PC-9 (cell line): ENCODE results near the gene EPHA3. TPM values are rescaled to one million over a fixed set of nuclear protein-coding genes. Genes with fewer than 3 reads are reported as not detected.

Experiments used
- BruUV-seq: library from RNA; stranded (reverse); fragments of 400-500 nt; replicated peaks from 2 replicates; lab custom pipeline; 2021; lab: Mats Ljungman, UMichigan
- CTCF ChIA-PET: fragments of 300-600 bp; sonication (Branson Sonifier 250); formaldehyde crosslinking; loops from one replicate; lab custom pipeline; 2022; ENCODE audit warnings: antibody characterized with exemption; lab: Charles Lee
- POLR2A ChIA-PET: fragments of 300-600 bp; sonication (Branson Sonifier 250); formaldehyde crosslinking; loops from one replicate; lab custom pipeline; 2022; ENCODE audit warnings: antibody characterized with exemption; ENCODE audit not compliant: unreplicated experiment; lab: Charles Lee
- DNase-seq, 2 experiments: peaks; one replicate each; pipeline versions ENCODE4 v3.0.0 to v3.0.0-alpha.2; 2015 to 2022; ENCODE audit warnings: mixed read lengths in 1 of 2
- H2AFZ ChIP-seq: fragments of 200-600 bp; sonication (generic); 2 replicates; pipeline ENCODE4 v1.8.1; 2017; ENCODE audit warnings: antibody characterized with exemption
- H3F3A ChIP-seq: fragments of 200-600 bp; sonication (generic); 2 replicates; pipeline ENCODE4 v1.8.1; 2017; ENCODE audit warnings: antibody characterized with exemption, mild to moderate bottlenecking, low read depth; ENCODE audit not compliant: insufficient read depth
- H3K27ac ChIP-seq: fragments of 200-600 bp; sonication (generic); 2 replicates; pipeline ENCODE4 v1.6.1; 2016; ENCODE audit warnings: mixed run types
- H3K27me3 ChIP-seq: fragments of 200-600 bp; sonication (generic); 2 replicates; pipeline ENCODE4 v1.6.1; 2016; ENCODE audit warnings: low read depth, mixed run types; ENCODE audit not compliant: insufficient read depth
- H3K36me3 ChIP-seq: fragments of 200-600 bp; sonication (generic); 2 replicates; pipeline ENCODE4 v1.6.1; 2016; ENCODE audit warnings: low read depth, mixed run types
- H3K4me1 ChIP-seq: fragments of 200-600 bp; sonication (generic); replicated peaks from 2 replicates; pipeline ENCODE4 v1.6.1; 2016; ENCODE audit warnings: mixed run types; ENCODE audit not compliant: insufficient read depth
- H3K4me2 ChIP-seq: fragments of 200-600 bp; sonication (generic); 2 replicates; pipeline ENCODE4 v1.6.1; 2017; ENCODE audit warnings: mixed run types
- H3K4me3 ChIP-seq: fragments of 200-600 bp; sonication (generic); 2 replicates; pipeline ENCODE4 v1.6.1; 2016; ENCODE audit warnings: mixed run types
- H3K79me2 ChIP-seq: fragments of 200-600 bp; sonication (generic); 2 replicates; pipeline ENCODE4 v1.6.1; 2017; ENCODE audit warnings: low read depth, mixed run types
- H3K9me2 ChIP-seq: fragments of 200-600 bp; sonication (generic); 2 replicates; pipeline ENCODE4 v1.8.1; 2017; ENCODE audit warnings: mild to moderate bottlenecking; ENCODE audit not compliant: insufficient read depth
- H3K9me3 ChIP-seq: fragments of 200-600 bp; sonication (generic); 2 replicates; pipeline ENCODE4 v1.8.1; 2016; ENCODE audit warnings: low read depth; ENCODE audit not compliant: insufficient read depth
- H4K20me1 ChIP-seq: fragments of 200-600 bp; sonication (generic); 2 replicates; pipeline ENCODE4 v1.8.1; 2017; ENCODE audit not compliant: insufficient read depth
- CTCF ChIP-seq: fragments of 200-600 bp; sonication (generic); conservative IDR thresholded peaks from 2 replicates; pipeline ENCODE4 v1.6.1; 2017; ENCODE audit warnings: mixed run types, antibody characterized with exemption, mild to moderate bottlenecking, moderate library complexity
- EZH2 ChIP-seq: fragments of 200-600 bp; sonication (generic); IDR thresholded peaks from 2 replicates; pipeline ENCODE4 v1.8.0; 2017; ENCODE audit warnings: antibody characterized with exemption, low read depth
- intact Hi-C: fragments of 100-400 bp; cut with micrococcal nuclease; formaldehyde crosslinking; loops from one replicate; pipeline ENCODE4 v1.10.0; 2022; ENCODE audit not compliant: unreplicated experiment
- total RNA-seq: library from RNA; stranded (reverse); gene quantifications from 2 replicates; pipeline ENCODE4 v1.2.3, GENCODE V29; 2021

The EPHA3 gene
- total RNA-seq, 1 experiment from 2014 or later = not detected

DNA sequence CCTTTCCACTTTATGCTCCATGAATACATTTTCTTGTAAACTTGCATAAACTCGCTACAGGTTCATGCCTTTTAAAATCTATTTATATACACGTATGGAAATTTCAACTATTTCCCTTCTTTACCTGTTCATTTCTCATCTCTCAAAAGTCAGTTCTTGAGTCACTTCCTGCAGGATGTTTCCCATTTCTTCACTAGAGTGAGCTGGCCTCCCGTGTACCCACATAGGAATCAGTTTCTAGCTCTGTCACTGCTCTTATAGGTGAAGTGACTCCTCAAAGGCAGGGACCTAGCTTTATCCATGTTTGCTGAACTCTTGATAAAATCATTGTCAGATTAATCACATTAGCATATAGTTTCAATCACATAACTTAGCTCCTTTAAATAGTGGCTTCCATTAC lies 259.7 kb downstream of the EPHA3 start:
- DNase-seq = no peak
- Histone ChIP-seq H3K4me2 (no peak overlapping the region), H3K27me3 (no peaks in the 10 kb centered on the region), H3K4me1 (no peaks in the 10 kb centered on the region), H2AFZ (no peak overlapping the region), H3K79me2 (no peaks in the 10 kb centered on the region), H3K4me3 (no peak overlapping the region), H3F3A (no peaks in the 10 kb centered on the region), H3K9me3 (no peaks in the 10 kb centered on the region; the same call in 1 of the 2 replicates), H3K27ac (no peak overlapping the region), H3K9me2 (no peaks in the 10 kb centered on the region), H3K36me3 (no peaks in the 10 kb centered on the region), H4K20me1 (no peaks in the 10 kb centered on the region)
- BruUV-seq = no TSS peak
- TF ChIP-seq EZH2 (no peak), CTCF (no peak)
- intact Hi-C loops = no loop called here
- CTCF ChIA-PET = no interaction called here
- POLR2A ChIA-PET = no interaction called here

DNA sequence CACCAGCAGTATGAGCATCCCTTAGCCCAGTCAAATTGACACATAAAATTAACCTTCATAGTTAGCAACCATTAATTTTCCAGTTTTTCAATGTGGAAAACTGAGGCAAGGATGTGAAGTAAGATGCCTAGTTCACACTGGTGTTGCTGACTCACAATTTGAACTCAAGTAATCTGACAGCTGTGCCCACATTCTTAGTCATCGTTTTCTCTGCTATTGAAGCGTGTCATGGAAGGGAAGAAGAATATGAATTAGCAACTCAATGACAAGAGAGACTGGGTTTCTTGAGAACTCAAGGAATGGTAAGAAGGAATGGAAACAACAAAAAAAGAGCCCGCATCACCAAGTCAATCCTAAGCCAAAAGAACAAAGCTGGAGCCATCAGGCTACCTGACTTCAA lies 261.4 kb downstream of the EPHA3 start:
- POLR2A ChIA-PET = no interaction called here
- TF ChIP-seq CTCF (no peak), EZH2 (no peak)
- no peak overlapping the region for H3K4me3 ChIP-seq
- no peaks in the 10 kb centered on the region; the same call in 1 of the 2 replicates for H3K9me2 ChIP-seq
- no peaks in the 10 kb centered on the region for H3K79me2 ChIP-seq
- CTCF ChIA-PET = no interaction called here
- no peak overlapping the region for H2AFZ ChIP-seq
- intact Hi-C loops = no loop called here
- no peak overlapping the region for H3K4me2 ChIP-seq
- H3F3A ChIP-seq = no peaks in the 10 kb centered on the region
- H4K20me1 ChIP-seq = no peaks in the 10 kb centered on the region
- H3K27me3 ChIP-seq = no peaks in the 10 kb centered on the region
- H3K9me3 ChIP-seq = no peaks in the 10 kb centered on the region
- no TSS peak for BruUV-seq
- H3K27ac ChIP-seq = no peak overlapping the region
- no peak for DNase-seq
- no peaks in the 10 kb centered on the region for H3K36me3 ChIP-seq
- H3K4me1 ChIP-seq = no peaks in the 10 kb centered on the region

GRCh38 chr3:89372456-89372855 lies 265.0 kb downstream of the EPHA3 start:
- H4K20me1 ChIP-seq = no peaks in the 10 kb centered on the region
- H2AFZ ChIP-seq = no peak overlapping the region
- no peaks in the 10 kb centered on the region for H3K9me3 ChIP-seq
- H3K4me3 ChIP-seq = no peak overlapping the region
- no peak for DNase-seq
- H3K4me1 ChIP-seq = no peaks in the 10 kb centered on the region
- POLR2A ChIA-PET = interaction anchor here (0.7 kb wide), 1 partner anchor 12 kb away, joined by 5 read pairs; no protein-coding TSS in a partner anchor
- no peaks in the 10 kb centered on the region; the same call in 1 of the 2 replicates for H3K9me2 ChIP-seq
- no peaks in the 10 kb centered on the region for H3F3A ChIP-seq
- TF ChIP-seq EZH2 (no peak), CTCF (no peak)
- H3K27ac ChIP-seq = no peak overlapping the region
- CTCF ChIA-PET = no interaction called here
- H3K36me3 ChIP-seq = no peaks in the 10 kb centered on the region
- no peaks in the 10 kb centered on the region for H3K79me2 ChIP-seq
- H3K27me3 ChIP-seq = no peaks in the 10 kb centered on the region
- no TSS peak for BruUV-seq
- H3K4me2 ChIP-seq = no peak overlapping the region
- intact Hi-C loops = no loop called here
